LNCAP (cell line): ENCODE results near the gene MYH14.

Experiments used
- TF ChIP-seq, protein P1 (sequence below): fragments of 450-650 bp; IDR thresholded peaks from 2 replicates; pipeline ENCODE4 v1.5.1; 2017; ENCODE audit warnings: mild to moderate bottlenecking

MYH14 gene

DNA sequence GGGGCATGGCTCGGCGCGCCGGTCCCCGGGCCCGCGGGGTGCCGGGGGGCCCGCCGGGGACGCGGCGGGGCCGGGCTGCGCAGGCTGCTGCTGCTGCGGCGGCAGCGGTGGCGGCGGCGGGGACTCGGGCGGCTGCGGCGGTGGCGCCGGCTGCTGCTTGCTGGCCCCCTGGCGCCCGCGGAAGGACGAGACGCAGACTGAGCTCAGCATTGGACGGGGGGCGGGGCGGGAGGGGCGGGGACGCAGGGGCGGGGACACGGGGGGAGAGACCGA lies 125.4 kb downstream of the MYH14 start:
- TF ChIP-seq, protein P1, sequence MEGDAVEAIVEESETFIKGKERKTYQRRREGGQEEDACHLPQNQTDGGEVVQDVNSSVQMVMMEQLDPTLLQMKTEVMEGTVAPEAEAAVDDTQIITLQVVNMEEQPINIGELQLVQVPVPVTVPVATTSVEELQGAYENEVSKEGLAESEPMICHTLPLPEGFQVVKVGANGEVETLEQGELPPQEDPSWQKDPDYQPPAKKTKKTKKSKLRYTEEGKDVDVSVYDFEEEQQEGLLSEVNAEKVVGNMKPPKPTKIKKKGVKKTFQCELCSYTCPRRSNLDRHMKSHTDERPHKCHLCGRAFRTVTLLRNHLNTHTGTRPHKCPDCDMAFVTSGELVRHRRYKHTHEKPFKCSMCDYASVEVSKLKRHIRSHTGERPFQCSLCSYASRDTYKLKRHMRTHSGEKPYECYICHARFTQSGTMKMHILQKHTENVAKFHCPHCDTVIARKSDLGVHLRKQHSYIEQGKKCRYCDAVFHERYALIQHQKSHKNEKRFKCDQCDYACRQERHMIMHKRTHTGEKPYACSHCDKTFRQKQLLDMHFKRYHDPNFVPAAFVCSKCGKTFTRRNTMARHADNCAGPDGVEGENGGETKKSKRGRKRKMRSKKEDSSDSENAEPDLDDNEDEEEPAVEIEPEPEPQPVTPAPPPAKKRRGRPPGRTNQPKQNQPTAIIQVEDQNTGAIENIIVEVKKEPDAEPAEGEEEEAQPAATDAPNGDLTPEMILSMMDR = peak; percentile 6; the same call in 1 of the 2 replicates

DNA sequence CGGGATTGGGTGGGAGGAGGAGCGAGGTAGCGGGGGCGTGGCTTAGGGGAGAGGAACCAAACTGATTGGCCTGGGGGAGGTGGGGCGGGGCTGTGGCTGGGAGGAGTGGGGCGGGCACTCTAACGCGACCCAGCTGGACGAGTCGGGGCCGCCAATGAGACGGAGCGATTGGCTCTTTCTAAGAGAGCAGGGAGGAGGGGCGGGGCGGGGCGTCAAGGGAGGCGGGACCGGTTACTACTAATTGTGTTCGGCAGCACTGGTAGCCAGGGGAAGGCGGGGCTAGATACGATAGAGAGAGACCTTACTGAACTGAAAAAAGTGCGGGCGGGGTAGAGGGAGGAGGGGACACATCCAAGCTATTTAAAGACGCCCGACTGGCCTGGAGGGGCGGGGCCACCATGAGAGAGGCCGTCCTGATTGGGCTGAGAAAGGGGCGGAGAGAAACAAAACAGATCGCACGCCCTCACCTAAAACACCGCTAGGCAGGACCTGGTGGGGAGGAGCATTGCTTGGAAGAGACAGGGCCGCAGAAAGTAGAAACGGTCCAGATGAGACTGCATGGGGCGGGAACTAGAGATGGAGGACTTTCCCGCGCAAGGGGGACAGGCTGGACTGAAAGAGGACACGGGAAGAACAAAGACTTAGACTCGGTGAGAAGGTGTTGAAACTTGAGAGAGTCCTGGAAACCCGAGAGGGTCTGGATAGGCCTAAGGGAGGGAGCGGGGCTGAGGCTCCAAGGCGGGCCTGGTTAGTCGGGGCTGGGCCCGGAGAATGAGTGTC lies 125.9 kb downstream of the MYH14 start, which contains the start of gene KCNC3:
TSS of gene KCNC3 (minus strand) at position 232 of the 780 bp plus-strand sequence. CDS start 295 bp downstream, outside the sequence.
- TF ChIP-seq, protein P1 = no peak

DNA sequence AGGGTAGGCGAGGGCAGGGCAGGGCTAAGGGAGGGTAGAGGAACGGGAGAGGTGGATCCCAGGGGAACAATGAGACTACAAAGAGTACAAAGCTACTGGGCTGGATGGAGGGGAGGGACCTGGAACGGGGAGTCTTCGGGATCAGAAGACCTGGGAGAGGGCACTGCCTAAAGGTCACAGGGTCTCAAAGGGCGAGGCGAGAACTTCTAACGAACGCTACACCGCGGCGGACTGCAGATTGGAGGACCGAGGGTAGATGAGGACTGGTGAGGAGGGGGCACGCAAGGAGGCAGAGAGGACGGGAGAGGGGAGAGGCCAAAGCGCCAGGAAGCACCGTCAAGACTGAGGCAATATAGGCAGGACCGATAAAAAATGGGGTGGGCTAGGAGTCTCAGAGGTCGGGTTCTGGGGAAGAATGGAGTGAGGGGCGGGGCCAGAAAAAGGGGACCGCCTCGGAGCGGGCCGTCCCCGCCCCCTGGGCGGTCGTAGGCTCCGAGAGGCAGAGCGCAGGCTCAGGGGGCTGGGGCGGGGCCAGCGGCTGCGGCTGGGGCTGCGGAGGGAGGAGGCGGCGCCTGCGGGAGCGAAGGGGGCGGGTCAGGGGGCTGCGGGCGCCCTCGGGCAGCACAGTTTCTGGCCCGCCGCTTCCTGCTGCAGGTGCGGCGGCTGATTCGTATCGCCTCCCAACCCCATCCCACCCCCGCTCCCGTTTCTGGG lies 127.1 kb downstream of the MYH14 start:
- TF ChIP-seq, protein P1 = no peak

DNA sequence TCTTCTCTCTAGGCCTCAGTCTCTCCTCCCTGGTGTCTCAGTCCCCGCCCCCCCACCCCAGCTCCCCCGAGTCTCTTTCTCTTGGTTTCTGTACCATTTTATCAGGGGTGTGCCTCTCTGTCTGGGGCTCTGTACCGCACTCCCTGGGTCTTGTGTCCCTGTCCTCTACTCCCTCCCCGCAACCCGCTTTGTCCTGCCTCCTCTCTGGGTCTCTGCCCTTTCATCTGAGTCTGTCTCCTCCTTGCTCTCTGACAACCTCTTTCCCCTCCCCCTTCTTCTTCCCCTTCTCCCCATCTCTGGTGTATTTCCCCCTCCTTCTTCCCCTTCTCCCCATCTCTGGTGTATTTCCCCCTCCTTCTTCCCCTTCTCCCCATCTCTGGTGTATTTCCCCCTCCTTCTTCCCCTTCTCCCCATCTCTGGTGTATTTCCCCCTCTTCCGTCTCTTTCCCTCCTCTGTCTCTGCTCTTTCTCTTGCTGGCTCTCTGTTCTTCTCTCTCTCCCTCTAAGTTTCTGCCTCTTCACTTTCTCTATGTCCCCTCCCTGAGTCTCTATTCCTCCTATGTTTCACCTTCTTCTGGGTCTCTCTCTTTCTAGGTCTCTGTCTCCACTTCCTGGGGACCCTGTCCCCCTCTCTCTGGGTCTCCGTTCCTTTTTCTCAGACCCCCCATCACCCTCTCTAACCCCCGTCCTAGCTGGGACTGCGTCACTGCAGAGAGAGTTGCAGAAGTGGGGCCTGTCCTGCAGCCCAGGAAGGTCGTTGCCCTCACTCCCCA lies 128.0 kb downstream of the MYH14 start:
- TF ChIP-seq, protein P1 = no peak

DNA sequence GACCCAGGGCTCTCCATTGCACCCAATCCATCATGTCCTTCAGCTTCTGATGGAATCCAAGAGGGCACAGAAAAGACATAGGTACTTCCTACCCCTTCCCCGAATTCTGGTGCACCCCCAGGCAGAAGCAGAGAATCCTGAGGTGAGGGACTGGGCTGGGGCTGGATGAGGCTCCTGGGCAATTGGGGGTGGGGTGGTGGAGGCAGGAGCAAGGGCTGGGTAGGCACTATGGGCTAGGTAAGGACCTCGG lies 128.5 kb downstream of the MYH14 start:
- TF ChIP-seq, protein P1 = no peak

DNA sequence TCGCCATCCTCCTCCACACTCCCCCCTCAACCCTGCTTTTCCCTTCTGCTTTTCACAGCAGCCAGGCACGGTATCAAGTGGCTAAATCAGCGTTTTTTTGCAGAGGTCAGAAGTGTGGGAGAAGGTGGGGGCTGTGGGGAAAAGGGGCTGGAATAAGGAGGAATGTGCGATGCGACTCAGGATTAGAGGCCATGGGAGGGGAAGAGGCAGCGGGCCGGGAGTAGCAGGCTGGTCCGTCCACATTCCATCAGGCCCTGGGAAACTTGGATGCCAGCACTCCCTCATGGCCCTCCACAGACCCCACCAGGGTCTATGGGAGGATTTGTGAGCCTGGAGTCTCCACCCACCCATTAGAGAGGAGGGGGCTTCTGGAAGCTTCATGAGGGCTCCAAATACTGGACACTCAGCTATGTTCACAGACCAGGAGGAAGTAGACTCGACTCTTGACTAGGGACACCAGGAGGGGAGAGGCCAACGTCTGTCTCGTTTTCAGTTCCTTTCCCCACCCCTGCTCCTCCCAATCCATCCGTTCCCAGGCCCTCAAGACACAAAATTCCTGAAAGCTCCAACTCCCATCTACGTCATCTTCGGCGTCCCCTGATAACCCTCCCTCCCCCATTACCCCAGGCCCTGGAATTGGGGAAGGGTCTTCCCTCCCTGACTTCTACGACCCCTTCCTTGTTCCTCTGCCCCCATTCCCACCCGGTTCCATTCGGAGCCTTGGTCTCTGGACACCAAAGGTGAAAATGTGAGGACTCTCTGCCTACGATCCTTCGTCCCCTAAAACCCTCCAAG lies 129.0 kb downstream of the MYH14 start:
- TF ChIP-seq, protein P1 = no peak

DNA sequence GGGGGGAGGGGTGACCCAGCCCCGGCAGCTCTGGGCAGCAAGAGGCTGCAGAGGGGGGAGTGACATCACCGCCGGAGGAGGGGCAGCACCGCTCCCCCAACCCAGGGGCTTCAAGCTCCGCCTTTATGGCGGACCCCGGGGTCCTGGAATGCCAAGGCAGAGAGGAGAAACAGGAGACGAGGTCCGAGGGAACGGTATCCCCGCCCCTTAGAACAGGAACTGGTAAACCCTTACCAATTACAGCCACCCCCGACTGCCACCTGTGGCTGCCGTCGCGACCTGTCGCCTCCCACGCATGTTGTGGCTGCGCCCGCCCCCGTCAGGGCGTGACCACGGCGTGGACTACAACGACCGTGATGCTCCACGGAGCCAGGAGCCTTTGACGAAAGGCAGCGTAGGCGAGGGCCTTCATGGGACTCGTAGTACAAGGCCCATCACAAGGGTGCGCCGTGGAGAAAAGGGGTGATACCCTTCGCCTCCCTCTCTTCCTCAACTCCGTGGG lies 129.9 kb downstream of the MYH14 start:
- TF ChIP-seq, protein P1 = no peak
